Stimulated activated CD4-positive, alpha-beta T cell treated with anti-CD3 and anti-CD28 coated beads, TNF-alpha, amount 100 ng/mL, for 1 hour (primary cell): ENCODE measurements around the gene CHTOP.
"Not testable (repeated sequence)": the region's sequence is repeated elsewhere in the genome, so short reads cannot be mapped to it uniquely, and the experiment has no call there.

Experiments used
- DNase-seq, 3 donors: peaks; one replicate each; pipeline ENCODE4 v3.0.0-alpha.2; 2020; ENCODE audit warnings: low read depth in 3 of 3, low spot score in 1 of 3

CHTOP gene

GRCh38 chr1:153633754-153634665 is at the start of gene CHTOP:
CHTOP (plus strand) TSS chr1:153634066; CDS start chr1:153636589, 2,523 bp downstream.
- DNase-seq = peak; percentile 93 to 96 (median 95)

- DNase-seq = no peak
Observed at GRCh38 chr1:153585006-153585405, 48.9 kb upstream of the CHTOP start.

GRCh38 chr1:153586347-153586746 is 47.5 kb upstream of the CHTOP start:
- DNase-seq = no peak

- no peak for DNase-seq
Observed at GRCh38 chr1:153587314-153587713, 46.6 kb upstream of the CHTOP start.

- DNase-seq = not testable (repeated sequence)
Observed at GRCh38 chr1:153588033-153588432, 45.8 kb upstream of the CHTOP start.

GRCh38 chr1:153588482-153588881 is 45.4 kb upstream of the CHTOP start:
- DNase-seq = no peak

- no peak for DNase-seq
Observed at GRCh38 chr1:153592748-153593147, 41.1 kb upstream of the CHTOP start.

- no peak for DNase-seq
Observed at GRCh38 chr1:153597206-153597605, 36.7 kb upstream of the CHTOP start.

- DNase-seq = no peak
Observed at GRCh38 chr1:153598309-153599172, 35.3 kb upstream of the CHTOP start.

GRCh38 chr1:153599847-153600246 is 34.0 kb upstream of the CHTOP start:
- DNase-seq = no peak

GRCh38 chr1:153602749-153603148 is 31.1 kb upstream of the CHTOP start:
- DNase-seq = no peak

GRCh38 chr1:153606194-153606593 is 27.7 kb upstream of the CHTOP start:
- no peak for DNase-seq

- DNase-seq = no peak
Observed at GRCh38 chr1:153607381-153607780, 26.5 kb upstream of the CHTOP start.

- DNase-seq = no peak
Observed at GRCh38 chr1:153608089-153608682, 25.7 kb upstream of the CHTOP start.

- no peak for DNase-seq
Observed at GRCh38 chr1:153608742-153609584, 24.9 kb upstream of the CHTOP start.

- DNase-seq = no peak
Observed at GRCh38 chr1:153609585-153609907, 24.3 kb upstream of the CHTOP start.

- no peak for DNase-seq
Observed at GRCh38 chr1:153610334-153610733, 23.5 kb upstream of the CHTOP start.

- no peak for DNase-seq
Observed at GRCh38 chr1:153610811-153611301, 23.0 kb upstream of the CHTOP start.

- DNase-seq = no peak
Observed at GRCh38 chr1:153611356-153611755, 22.5 kb upstream of the CHTOP start.

- DNase-seq = no peak
Observed at GRCh38 chr1:153612111-153612754, 21.6 kb upstream of the CHTOP start.
